ENCODE measurements around the gene EMC7. TPM values are rescaled to one million over a fixed set of nuclear protein-coding genes. Genes with fewer than 3 reads are reported as not detected.
"Not testable (repeated sequence)": the region's sequence is repeated elsewhere in the genome, so short reads cannot be mapped to it uniquely, and the experiment has no call there.

EMC7 gene
- total RNA-seq, 1 donor from 2014 or later = 27.3 TPM

GRCh38 chr15:34085746-34086145, 15.9 kb downstream of the EMC7 start:
- DNase-seq (ENCODE audit: low read depth in 2 of 2) = no peak

GRCh38 chr15:34084086-34084485, 17.6 kb downstream of the EMC7 start:
- DNase-seq (ENCODE audit: low read depth in 2 of 2) = no peak

- no peak for DNase-seq (ENCODE audit: low read depth in 2 of 2)
These were observed 21.8 kb downstream of the EMC7 start for GRCh38 chr15:34079904-34080303.

GRCh38 chr15:34078900-34079299, 22.8 kb downstream of the EMC7 start:
- DNase-seq (ENCODE audit: low read depth in 2 of 2) = no peak

- no peak for DNase-seq (ENCODE audit: low read depth in 2 of 2)
These were observed 24.9 kb downstream of the EMC7 start for GRCh38 chr15:34076785-34077184.

- no peak for DNase-seq (ENCODE audit: low read depth in 2 of 2)
These were observed 31.7 kb downstream of the EMC7 start for GRCh38 chr15:34070003-34070402.

GRCh38 chr15:34065941-34066340, 35.7 kb downstream of the EMC7 start:
- DNase-seq (ENCODE audit: low read depth in 2 of 2) = no peak

GRCh38 chr15:34065261-34065660, 36.4 kb downstream of the EMC7 start:
- DNase-seq (ENCODE audit: low read depth in 2 of 2) = no peak

GRCh38 chr15:34064438-34064837, 37.2 kb downstream of the EMC7 start:
- peak in 1 of 2 donors; percentile 30 for DNase-seq (ENCODE audit: low read depth in 2 of 2)

GRCh38 chr15:34059946-34060345, 41.7 kb downstream of the EMC7 start:
- no peak for DNase-seq (ENCODE audit: low read depth in 2 of 2)

- DNase-seq (ENCODE audit: low read depth in 2 of 2) = no peak
These were observed 42.2 kb downstream of the EMC7 start for GRCh38 chr15:34059476-34059875.

GRCh38 chr15:34056911-34057310, 44.8 kb downstream of the EMC7 start:
- no peak for DNase-seq (ENCODE audit: low read depth in 2 of 2)

GRCh38 chr15:34055868-34056595, 45.6 kb downstream of the EMC7 start:
- peak in 1 of 2 donors; percentile 43 for DNase-seq (ENCODE audit: low read depth in 2 of 2)

- no peak for DNase-seq (ENCODE audit: low read depth in 2 of 2)
These were observed 47.5 kb downstream of the EMC7 start for GRCh38 chr15:34054081-34054707.

- DNase-seq (ENCODE audit: low read depth in 2 of 2) = not testable (repeated sequence)
These were observed 51.3 kb downstream of the EMC7 start for GRCh38 chr15:34050385-34050784.

GRCh38 chr15:34049112-34049511, 52.5 kb downstream of the EMC7 start:
- DNase-seq (ENCODE audit: low read depth in 2 of 2) = no peak

- DNase-seq (ENCODE audit: low read depth in 2 of 2) = no peak
These were observed 53.5 kb downstream of the EMC7 start for GRCh38 chr15:34047893-34048775.

- DNase-seq (ENCODE audit: low read depth in 2 of 2) = no peak
These were observed 55.1 kb downstream of the EMC7 start for GRCh38 chr15:34046471-34047145.

- DNase-seq (ENCODE audit: low read depth in 2 of 2) = no peak
These were observed 57.8 kb downstream of the EMC7 start for GRCh38 chr15:34043813-34044212.

- DNase-seq (ENCODE audit: low read depth in 2 of 2) = no peak
These were observed 58.3 kb downstream of the EMC7 start for GRCh38 chr15:34043391-34043790.

GRCh38 chr15:34039790-34040113, 61.9 kb downstream of the EMC7 start:
- DNase-seq (ENCODE audit: low read depth in 2 of 2) = no peak

Measured in dermis microvascular lymphatic vessel endothelial cell (primary cell).